ENCODE measurements around the gene NDUFA13.

Gene NDUFA13

GRCh38 chr19:19510432-19510831 lies 5.6 kb upstream of the NDUFA13 start:
- DNase-seq (ENCODE audit: low spot score) = no peak

- DNase-seq (ENCODE audit: low spot score) = no peak
Measured at GRCh38 chr19:19513682-19514081, 2.3 kb upstream of the NDUFA13 start.

- no peak for DNase-seq (ENCODE audit: low spot score)
Measured at GRCh38 chr19:19514215-19514657, 1.8 kb upstream of the NDUFA13 start.

- no peak for DNase-seq (ENCODE audit: low spot score)
Measured at GRCh38 chr19:19514881-19515641, 964 bp upstream of the NDUFA13 start, which contains the start of gene TSSK6. TSSK6 (minus strand) TSS chr19:19515548; CDS start chr19:19515427, 121 bp downstream.

GRCh38 chr19:19517235-19517619 lies 1.2 kb downstream of the NDUFA13 start:
- DNase-seq (ENCODE audit: low spot score) = no peak

- no peak for DNase-seq (ENCODE audit: low spot score)
Measured at GRCh38 chr19:19520989-19521388, 5.0 kb downstream of the NDUFA13 start.

GRCh38 chr19:19523177-19523576 lies 7.2 kb downstream of the NDUFA13 start:
- no peak for DNase-seq (ENCODE audit: low spot score)

- DNase-seq (ENCODE audit: low spot score) = no peak
Measured at GRCh38 chr19:19524053-19524452, 8.0 kb downstream of the NDUFA13 start.

- DNase-seq (ENCODE audit: low spot score) = no peak
Measured at GRCh38 chr19:19525611-19526380, 9.8 kb downstream of the NDUFA13 start.

GRCh38 chr19:19526581-19527370 lies 10.8 kb downstream of the NDUFA13 start:
- no peak for DNase-seq (ENCODE audit: low spot score)

- DNase-seq (ENCODE audit: low spot score) = no peak
Measured at GRCh38 chr19:19527371-19527656, 11.3 kb downstream of the NDUFA13 start.

GRCh38 chr19:19527674-19528625 lies 11.9 kb downstream of the NDUFA13 start:
- no peak for DNase-seq (ENCODE audit: low spot score)

- peak; percentile 75 for DNase-seq (ENCODE audit: low spot score)
Measured at GRCh38 chr19:19528721-19529490, 12.9 kb downstream of the NDUFA13 start, which contains the start of gene YJEFN3. YJEFN3 (plus strand) TSS chr19:19528911; CDS start chr19:19528933, 22 bp downstream.

- DNase-seq (ENCODE audit: low spot score) = no peak
Measured at GRCh38 chr19:19529783-19530422, 13.9 kb downstream of the NDUFA13 start.

GRCh38 chr19:19530423-19530804 lies 14.4 kb downstream of the NDUFA13 start:
- DNase-seq (ENCODE audit: low spot score) = peak; percentile 58

- DNase-seq (ENCODE audit: low spot score) = no peak
Measured at GRCh38 chr19:19530889-19531288, 14.9 kb downstream of the NDUFA13 start.

- peak; percentile 86 for DNase-seq (ENCODE audit: low spot score)
Measured at GRCh38 chr19:19531951-19532805, 16.2 kb downstream of the NDUFA13 start.

- DNase-seq (ENCODE audit: low spot score) = no peak
Measured at GRCh38 chr19:19532806-19533701, 17.0 kb downstream of the NDUFA13 start.

Data from iPS-NIHi11 (cell line).